Measurements from ENCODE around the gene FBRSL1.
A peak's percentile ranks its signal among the peaks of the same experiment; 100 is the strongest.
"Not testable (repeated sequence)": the region's sequence is repeated elsewhere in the genome, so short reads cannot be mapped to it uniquely, and the experiment has no call there.

The FBRSL1 gene

DNA sequence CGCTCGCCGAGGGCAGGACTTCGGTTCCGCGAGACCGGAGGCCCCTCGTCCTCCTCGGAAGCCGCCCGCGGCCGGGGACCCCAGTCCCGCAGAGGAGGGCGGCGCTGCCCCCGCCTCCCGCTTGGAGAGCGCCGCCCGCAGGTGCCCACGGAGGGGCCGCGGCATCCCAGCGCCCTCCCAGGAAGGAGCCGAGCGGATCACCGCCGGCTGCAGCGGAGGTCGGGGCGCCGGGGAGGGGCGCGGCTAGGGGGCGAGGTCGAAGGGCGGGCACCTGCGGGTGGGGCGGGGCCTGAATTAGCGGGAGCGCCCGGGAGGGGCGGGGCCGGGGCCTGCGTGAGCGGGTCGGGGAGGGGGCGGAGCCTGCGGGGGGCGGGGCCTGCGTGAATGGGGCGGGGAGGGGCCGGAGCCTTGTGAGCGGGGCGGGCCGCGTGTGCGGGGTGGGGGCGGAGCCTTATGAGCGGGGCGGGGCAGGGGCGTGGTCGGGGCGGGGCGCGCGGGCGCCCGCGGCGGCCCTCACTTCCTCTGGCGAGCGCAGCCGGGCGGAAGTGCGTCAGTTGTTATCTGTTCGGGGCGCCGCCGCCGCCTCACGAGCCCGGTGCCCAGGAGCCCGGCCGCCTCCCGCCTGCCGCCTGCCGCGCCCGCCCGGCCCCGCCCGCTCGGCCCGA lies at the start of gene FBRSL1:
Gene FBRSL1 (plus strand): TSS at position 550 of the 665 bp plus-strand sequence.
- peak; percentile 96 for DNase-seq

DNA sequence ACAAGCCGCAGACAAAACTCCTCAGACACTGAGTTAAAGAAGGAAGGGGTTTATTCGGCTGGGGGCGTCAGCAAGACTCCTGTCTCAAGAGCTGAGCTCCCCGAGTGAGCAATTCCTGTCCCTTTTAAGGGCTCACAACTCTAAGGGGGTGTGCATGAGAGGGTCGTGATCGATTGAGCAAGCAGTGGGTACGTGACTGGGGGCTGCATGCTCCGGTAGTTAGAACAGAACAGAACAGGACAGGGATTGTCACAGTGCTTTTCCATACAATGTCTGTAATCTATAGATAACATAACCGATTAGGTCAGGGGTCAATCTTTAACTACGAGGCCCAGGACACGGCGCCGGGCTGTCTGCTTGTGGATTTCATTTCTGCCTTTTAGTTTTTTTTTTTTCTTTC lies 49.5 kb upstream of the FBRSL1 start:
- DNase-seq: not testable (repeated sequence)

GRCh38 chr12:132441871-132442863 lies 47.8 kb upstream of the FBRSL1 start:
- no peak for DNase-seq

DNA sequence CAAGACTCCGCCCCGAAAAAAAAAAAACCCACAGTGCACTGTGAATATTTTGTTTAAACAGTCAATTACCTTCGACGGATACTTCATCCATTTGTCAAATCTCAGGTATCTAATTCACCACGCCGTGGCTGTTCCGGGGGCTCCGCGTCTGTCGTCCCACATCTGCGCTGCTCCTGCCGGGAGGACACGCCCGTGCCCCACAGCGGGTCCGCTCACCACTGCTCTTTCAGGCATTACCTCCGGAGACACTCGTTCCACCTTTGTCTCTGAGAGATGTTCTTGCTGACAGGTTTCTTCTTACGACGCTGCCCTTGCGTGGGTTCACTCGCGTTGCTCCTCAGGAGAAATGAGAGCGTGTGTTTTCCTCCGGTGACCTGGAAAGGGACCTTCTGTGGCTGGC lies 46.9 kb upstream of the FBRSL1 start:
- no peak for DNase-seq

- no peak for DNase-seq
Observed at GRCh38 chr12:132444283-132444682, 45.7 kb upstream of the FBRSL1 start.

- DNase-seq: peak; percentile 86
Observed at GRCh38 chr12:132444957-132445883, 44.7 kb upstream of the FBRSL1 start.

DNA sequence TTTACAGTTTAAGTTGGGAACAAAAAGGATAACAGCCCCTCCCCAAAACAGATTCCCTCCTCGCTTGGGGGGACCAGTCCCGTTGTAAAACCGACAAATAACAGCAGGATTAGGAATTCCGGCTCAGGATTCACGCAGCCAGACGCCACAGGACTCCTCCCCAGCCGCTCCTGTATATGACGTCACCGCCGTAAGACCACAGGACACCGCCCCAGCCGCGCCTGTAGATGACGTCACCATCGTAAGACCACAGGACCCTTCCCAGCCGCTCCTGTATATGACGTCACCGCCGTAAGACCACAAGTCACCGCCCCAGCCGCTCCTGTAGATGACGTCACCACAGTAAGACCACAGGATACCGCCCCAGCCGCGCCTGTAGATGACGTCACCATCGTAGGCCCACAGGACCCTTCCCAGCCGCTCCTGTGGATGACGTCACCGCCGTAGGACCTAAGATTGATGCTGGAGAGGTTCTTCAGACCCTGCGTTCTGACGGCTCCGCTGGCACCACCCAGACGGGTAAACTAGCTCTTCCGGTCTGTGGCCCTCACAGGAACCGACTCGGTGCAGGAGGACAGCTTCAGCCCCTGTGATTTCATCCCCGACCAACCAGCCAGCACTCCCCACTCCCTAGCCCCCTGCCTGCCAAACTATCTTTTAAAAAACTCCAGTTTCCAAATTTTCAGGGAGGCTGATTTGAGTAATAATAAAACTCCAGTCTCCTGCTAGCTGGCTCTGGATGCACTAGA lies 43.9 kb upstream of the FBRSL1 start:
- DNase-seq: peak; percentile 84

- no peak for DNase-seq
Observed at GRCh38 chr12:132446633-132447326, 43.2 kb upstream of the FBRSL1 start.

- no peak for DNase-seq
Observed at GRCh38 chr12:132447327-132447720, 42.6 kb upstream of the FBRSL1 start.

- DNase-seq: no peak
Observed at GRCh38 chr12:132447731-132448462, 42.1 kb upstream of the FBRSL1 start.

GRCh38 chr12:132448463-132448820 lies 41.5 kb upstream of the FBRSL1 start:
- DNase-seq: no peak

DNA sequence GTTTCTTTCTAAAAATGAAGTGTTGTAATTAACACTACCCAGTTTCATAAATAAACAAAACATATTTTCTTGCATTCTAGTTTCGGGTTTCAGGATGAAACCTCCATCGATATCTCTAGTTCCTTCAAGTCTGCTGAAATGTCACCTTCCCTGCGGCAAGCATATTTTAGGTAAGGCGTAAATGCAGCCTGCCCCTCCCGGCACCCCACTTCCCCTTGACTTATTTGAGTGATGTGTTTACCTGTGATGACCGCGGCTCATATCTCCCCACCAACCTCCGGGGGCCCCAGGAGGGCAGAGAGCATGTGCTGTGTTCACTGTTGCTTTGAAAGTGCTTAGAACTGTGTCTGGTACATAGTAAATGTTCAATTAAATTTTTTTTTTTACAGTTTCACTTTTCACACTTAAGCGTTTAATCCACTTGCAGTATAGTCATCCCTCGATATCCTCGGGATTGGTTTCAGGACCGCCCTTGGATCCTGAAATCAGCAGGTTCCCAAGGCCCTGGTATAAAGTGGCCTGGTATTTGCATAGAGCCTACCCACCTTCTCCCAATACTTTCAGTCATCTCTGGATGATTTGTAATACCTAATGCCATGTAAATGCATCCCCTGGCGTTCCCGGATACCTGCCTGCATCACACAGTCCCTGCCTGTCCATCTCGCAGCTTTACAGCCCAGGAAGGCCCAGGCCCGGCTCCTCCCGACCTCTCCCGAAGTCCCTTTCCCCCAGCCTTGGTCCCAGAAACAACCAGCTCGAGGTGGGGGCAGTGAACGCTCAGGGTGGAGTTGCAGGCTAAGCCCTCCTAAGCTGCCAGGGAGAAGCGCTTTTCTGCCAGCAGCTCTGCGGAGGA lies 40.2 kb upstream of the FBRSL1 start:
- DNase-seq: no peak

- no peak for DNase-seq
Observed at GRCh38 chr12:132450418-132451171, 39.4 kb upstream of the FBRSL1 start.

DNA sequence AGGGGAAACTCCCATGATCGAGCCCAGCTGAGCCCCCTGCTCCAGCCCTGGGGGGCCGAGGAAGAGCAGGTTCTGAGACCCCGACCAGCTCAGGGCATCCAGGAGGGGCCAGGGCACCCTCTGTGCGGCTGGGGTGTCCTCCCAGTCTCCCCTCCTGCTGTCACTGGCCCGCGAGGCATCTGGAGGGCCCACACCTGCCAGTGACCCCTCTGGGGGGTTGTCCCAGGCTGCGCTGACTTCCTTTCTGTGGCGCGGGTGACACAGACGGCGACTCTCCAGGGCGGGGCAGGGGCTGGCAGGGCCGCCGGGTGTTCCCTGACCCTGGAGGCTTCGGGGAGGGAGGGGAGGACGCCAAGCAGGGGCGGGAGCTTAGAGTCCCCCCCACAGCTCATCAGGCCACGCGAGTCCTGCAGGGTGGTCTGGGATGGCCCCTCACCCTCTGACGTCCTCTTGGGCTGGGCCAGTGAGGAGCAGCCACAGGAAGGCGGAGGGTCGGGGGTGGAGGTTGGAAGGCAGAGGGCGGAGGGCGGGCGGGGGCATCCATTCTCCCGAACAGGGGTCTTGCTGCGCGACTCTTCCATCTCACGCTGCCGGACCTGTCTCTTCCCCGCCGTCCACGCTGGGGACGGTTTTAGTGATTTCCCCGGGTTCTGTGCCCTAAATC lies 38.6 kb upstream of the FBRSL1 start:
- DNase-seq: no peak

- no peak for DNase-seq
Observed at GRCh38 chr12:132451836-132452195, 38.1 kb upstream of the FBRSL1 start.

DNA sequence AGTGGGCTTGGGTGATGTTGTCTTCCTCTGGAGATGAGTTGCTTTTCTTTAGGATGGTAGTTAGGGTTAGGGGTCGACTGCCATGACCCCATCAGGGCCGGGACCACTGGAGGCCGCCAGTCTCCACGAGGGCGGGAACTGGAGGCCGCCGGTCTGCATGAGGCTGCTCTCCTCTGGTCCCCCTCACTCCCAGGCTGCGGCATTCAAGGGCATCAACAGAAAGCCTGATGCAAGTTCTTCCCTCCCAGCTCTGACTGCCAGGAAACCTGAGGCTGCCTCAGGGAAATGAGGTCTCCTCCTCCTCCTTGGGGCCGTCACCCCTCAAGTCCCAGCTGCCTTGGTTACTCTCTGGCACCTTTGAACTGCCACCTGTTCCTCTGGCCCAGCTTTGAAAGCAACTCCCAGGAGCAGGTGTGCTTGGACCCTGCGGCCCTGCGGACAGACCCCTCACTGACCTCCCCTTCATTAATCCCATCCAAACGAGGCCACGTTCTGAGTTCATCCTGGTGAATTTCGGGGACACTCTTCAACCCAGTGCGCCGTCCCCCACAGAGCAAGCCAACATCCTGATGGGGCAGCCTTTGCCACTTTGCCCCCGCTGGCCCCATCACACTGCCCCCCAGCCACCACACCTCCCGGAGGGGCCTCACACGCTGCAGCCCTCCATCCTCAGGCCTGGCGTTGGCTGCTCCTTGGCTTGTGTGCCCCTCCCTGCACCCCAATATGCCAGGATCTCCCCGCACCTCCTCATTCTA lies 37.2 kb upstream of the FBRSL1 start:
- no peak for DNase-seq

DNA sequence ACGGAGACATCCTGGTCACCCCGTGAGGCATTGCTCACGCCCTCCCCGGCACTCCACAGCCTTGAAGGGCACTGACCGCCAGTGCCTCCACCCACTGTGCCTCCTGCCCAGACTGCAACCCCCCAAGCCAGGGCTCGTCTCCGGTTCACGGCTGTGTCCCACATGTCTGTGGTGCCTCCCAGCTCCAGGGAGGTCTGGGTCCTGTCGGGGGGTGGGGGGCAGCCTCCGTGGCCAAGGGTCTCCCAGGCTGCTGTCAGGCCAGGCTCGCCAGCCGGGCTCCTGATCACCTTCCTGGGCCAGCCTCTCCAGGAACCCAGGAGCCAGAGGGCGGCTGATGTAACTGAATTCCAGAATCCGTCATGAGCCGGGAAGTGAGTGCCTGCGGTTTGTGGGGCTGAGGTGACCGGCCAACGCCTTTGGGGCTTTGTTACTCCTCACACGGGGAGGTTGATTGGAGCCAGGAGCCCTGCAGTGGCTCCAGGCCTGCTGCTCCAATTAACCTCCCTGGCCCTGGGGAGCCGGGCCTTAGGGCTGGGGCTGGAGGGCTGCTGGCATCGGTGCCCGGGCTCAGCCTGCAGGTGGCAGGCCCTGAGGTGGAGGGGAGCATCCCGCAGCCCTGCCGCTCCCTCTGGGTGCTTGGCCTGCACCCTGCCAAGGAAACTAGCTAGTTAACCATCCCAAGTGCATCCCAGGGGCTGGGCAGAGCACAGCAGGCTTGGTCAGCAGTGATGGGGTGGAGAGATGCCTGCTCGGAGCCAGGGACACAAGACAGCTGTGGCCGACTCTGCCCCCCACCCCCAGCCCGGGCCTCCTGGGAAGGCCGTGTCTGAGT lies 36.4 kb upstream of the FBRSL1 start:
- no peak for DNase-seq
